A549 treated with Hydrocortisone at 1 μM for 4 hours (cell line): ENCODE data around the gene SENP7. TPM values are rescaled to one million over a fixed set of nuclear protein-coding genes. Genes with fewer than 3 reads are reported as not detected.

Experiments
- total RNA-seq: library from RNA; stranded (reverse); fragments of 200-300 nt; extraction: Qiagen RNA extraction; gene quantifications from 5 replicates; pipeline ENCODE4 v1.2.3, GENCODE V29; 2022

SENP7 gene
- 1.2 to 2.6 TPM (median 2.2 TPM) in 5 replicates for total RNA-seq

GRCh38 chr3:101512646-101513418 is at the start of gene SENP7:
TSS of gene SENP7 (minus strand) at chr3:101513212. CDS start at chr3:101513130, 82 bp downstream.

GRCh38 chr3:101561630-101562328 is 48.8 kb upstream of the SENP7 start, which contains the start of gene TRMT10C:
TSS of gene TRMT10C (plus strand) at chr3:101561868. CDS start at chr3:101564782, 2,914 bp downstream.

GRCh38 chr3:101320475-101320874 is 192.5 kb downstream of the SENP7 start, which contains the start of gene IMPG2:
TSS of gene IMPG2 (minus strand) at chr3:101320575. CDS start at chr3:101320372, 203 bp downstream.

Other genes starting within 250 kb of the SENP7 start
- 0.01 TPM in 2 of 5 replicates, not detected in the others for gene IMPG2, start 192.6 kb downstream of the SENP7 start, total RNA-seq
- gene TRMT10C, start 48.7 kb upstream of the SENP7 start, total RNA-seq: 33.1 to 35.8 TPM (median 33.5 TPM) in 5 replicates
- gene PCNP, start 61.0 kb upstream of the SENP7 start, total RNA-seq: 87.7 to 108 TPM (median 100 TPM) in 5 replicates
- gene ZBTB11, start 163.9 kb upstream of the SENP7 start, total RNA-seq: 9.0 to 12.5 TPM (median 9.4 TPM) in 5 replicates
- 1,612 to 2,145 TPM (median 1,695 TPM) in 5 replicates for gene RPL24, start 173.5 kb upstream of the SENP7 start, total RNA-seq
- gene CEP97, start 211.4 kb upstream of the SENP7 start, total RNA-seq: 3.0 to 6.3 TPM (median 5.2 TPM) in 5 replicates